WERI-Rb-1 (cell line): ENCODE measurements around the gene PLCL2.

Experiments
- DNase-seq: peaks from one replicate; pipeline ENCODE4 v3.0.0-alpha.2; 2020
- H3K27ac ChIP-seq: fragments of 250-450 bp; sonication (Bioruptor Pico); 2 replicates; pipeline ENCODE4 v1.5.1; 2020; ENCODE audit warnings: mild to moderate bottlenecking, moderate library complexity
- H3K27me3 ChIP-seq: fragments of 250-450 bp; sonication (Bioruptor Pico); 2 replicates; pipeline ENCODE4 v1.5.1; 2021; ENCODE audit warnings: mild to moderate bottlenecking, low read depth, moderate library complexity; ENCODE audit not compliant: insufficient read depth, severe bottlenecking
- H3K36me3 ChIP-seq: fragments of 250-450 bp; sonication (Bioruptor Pico); 2 replicates; pipeline ENCODE4 v1.5.1; 2020; ENCODE audit warnings: mild to moderate bottlenecking, moderate library complexity
- H3K4me3 ChIP-seq: 2 replicates; pipeline ENCODE4 v1.5.1; 2011; ENCODE audit warnings: low read depth, mild to moderate bottlenecking, control low read depth, low read length
- H3K9me3 ChIP-seq: fragments of 250-450 bp; sonication (Bioruptor Pico); 2 replicates; pipeline ENCODE4 v1.5.1; 2021; ENCODE audit warnings: mild to moderate bottlenecking, moderate library complexity; ENCODE audit not compliant: severe bottlenecking
- TF ChIP-seq, protein P1 (sequence below): IDR thresholded peaks from 2 replicates; pipeline ENCODE4 v1.5.1; 2011; ENCODE audit warnings: low read depth, mild to moderate bottlenecking, control low read depth, inconsistent platforms, low read length

PLCL2 gene

GRCh38 chr3:16897254-16897926 is 12.6 kb downstream of the PLCL2 start:
- Histone ChIP-seq H3K27ac (no peak overlapping the region), H3K9me3 (no peaks in the 10 kb centered on the region), H3K36me3 (no peaks in the 10 kb centered on the region), H3K4me3 (no peak overlapping the region), H3K27me3 (no peaks in the 10 kb centered on the region)
- TF ChIP-seq, protein P1, sequence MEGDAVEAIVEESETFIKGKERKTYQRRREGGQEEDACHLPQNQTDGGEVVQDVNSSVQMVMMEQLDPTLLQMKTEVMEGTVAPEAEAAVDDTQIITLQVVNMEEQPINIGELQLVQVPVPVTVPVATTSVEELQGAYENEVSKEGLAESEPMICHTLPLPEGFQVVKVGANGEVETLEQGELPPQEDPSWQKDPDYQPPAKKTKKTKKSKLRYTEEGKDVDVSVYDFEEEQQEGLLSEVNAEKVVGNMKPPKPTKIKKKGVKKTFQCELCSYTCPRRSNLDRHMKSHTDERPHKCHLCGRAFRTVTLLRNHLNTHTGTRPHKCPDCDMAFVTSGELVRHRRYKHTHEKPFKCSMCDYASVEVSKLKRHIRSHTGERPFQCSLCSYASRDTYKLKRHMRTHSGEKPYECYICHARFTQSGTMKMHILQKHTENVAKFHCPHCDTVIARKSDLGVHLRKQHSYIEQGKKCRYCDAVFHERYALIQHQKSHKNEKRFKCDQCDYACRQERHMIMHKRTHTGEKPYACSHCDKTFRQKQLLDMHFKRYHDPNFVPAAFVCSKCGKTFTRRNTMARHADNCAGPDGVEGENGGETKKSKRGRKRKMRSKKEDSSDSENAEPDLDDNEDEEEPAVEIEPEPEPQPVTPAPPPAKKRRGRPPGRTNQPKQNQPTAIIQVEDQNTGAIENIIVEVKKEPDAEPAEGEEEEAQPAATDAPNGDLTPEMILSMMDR, result no peak
- DNase-seq, result peak; percentile 56

DNA sequence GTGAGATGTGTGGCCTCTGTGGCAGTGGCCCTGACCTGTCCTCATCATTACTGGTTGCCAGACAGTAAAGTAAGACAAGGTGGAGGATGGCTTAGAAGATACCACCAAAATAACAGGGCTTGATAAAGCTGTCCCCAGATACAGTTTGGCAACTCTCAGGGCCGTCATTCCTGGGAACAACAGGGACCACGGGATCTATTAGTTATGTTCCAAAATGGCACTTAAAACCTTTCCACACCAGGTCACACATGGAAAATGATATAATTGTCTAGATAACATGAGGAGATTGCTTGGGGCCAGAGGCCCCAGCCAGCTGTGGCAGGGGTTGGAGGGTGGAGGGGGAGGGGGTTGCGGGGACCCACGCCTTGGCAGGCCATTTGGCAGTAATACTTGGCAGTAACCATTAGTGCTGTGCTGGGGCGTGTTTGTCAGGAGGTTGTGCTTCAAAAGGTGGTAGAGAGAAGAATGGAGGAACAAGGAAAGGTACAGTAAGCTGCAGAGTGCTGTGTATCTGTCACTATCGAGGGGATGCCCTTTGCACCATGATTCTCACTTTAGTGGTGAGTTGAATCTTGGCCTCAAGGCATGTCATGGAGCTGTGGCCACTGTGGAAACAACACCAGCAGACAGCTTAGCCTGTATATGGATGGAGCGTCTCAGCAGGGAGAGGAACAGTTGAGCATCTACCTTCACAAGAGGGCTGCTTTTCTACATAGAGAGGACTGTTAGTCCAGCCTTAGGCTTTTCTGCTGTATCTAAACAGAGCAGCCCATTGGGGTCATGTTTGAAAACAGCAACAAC is 14.0 kb downstream of the PLCL2 start:
- no peak overlapping the region for H3K4me3 ChIP-seq
- H3K9me3 ChIP-seq, result no peaks in the 10 kb centered on the region
- TF ChIP-seq, protein P1, result no peak
- no peaks in the 10 kb centered on the region for H3K27me3 ChIP-seq
- no peaks in the 10 kb centered on the region for H3K36me3 ChIP-seq
- DNase-seq, result no peak
- H3K27ac ChIP-seq, result no peak overlapping the region

DNA sequence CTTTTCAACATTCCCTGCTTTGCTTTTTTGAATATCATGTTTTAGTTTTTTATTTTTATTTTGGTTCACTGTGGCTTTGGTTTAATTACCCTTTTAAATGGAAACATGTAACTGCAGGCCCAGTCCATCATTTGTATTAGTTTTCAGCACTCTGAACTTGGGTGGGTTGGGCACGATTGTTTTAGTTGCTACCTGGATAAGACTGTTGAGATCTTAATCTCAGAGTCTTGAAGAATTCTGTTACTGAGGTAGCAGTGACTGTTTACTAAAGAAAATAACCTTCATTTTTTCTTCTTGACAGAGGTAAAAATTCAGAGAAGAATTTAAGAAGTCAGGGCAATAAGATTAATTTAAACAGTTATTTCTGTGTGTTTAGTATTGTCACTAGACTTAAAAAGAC is 15.2 kb downstream of the PLCL2 start:
- Histone ChIP-seq H3K4me3 (no peak overlapping the region), H3K27ac (no peak overlapping the region), H3K36me3 (no peaks in the 10 kb centered on the region), H3K9me3 (no peaks in the 10 kb centered on the region), H3K27me3 (no peaks in the 10 kb centered on the region)
- TF ChIP-seq, protein P1, result no peak
- DNase-seq, result no peak

GRCh38 chr3:16900779-16901440 is 16.2 kb downstream of the PLCL2 start:
- H3K27me3 ChIP-seq, result no peaks in the 10 kb centered on the region
- no peaks in the 10 kb centered on the region for H3K9me3 ChIP-seq
- no peaks in the 10 kb centered on the region for H3K36me3 ChIP-seq
- no peak overlapping the region for H3K27ac ChIP-seq
- TF ChIP-seq, protein P1, result no peak
- no peak overlapping the region for H3K4me3 ChIP-seq
- no peak for DNase-seq

GRCh38 chr3:16904423-16905417 is 20.0 kb downstream of the PLCL2 start:
- Histone ChIP-seq H3K9me3 (no peaks in the 10 kb centered on the region), H3K4me3 (no peak overlapping the region), H3K36me3 (no peaks in the 10 kb centered on the region), H3K27me3 (no peaks in the 10 kb centered on the region), H3K27ac (no peak overlapping the region)
- no peak for DNase-seq
- TF ChIP-seq, protein P1, result no peak
